HG03457 (cell line): Measurements from ENCODE around the gene ADIPOR2.
"Not testable (repeated sequence)": the region's sequence is repeated elsewhere in the genome, so short reads cannot be mapped to it uniquely, and the experiment has no call there.

Experiments used
- ATAC-seq: cut with Tn5 transposase; IDR thresholded peaks from one replicate; pipeline ENCODE4 v1.9.1; 2021; ENCODE audit warnings: moderate number of reproducible peaks; ENCODE audit not compliant: unreplicated experiment

The ADIPOR2 gene

GRCh38 chr12:1663440-1664132, 27.3 kb upstream of the ADIPOR2 start:
- ATAC-seq, result no peak

DNA sequence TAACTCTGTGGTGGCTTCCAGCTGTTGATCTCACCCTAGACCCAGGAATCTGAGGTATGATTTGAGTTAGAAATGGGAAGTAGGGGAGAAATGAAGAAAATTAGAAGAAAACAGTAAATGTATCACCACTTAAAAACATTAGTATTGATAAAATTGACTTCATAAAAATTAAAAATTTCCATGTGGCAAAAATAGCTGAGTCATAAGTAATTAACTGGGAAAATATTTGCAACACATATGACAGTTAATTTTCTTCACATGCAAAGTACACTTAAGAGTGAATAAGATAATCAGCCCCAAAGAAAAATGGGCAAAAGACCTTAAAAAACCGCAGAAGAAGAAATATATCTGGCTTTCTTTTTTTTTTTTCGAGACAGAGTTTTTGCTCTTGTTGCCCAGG, 25.5 kb upstream of the ADIPOR2 start:
- no peak for ATAC-seq

DNA sequence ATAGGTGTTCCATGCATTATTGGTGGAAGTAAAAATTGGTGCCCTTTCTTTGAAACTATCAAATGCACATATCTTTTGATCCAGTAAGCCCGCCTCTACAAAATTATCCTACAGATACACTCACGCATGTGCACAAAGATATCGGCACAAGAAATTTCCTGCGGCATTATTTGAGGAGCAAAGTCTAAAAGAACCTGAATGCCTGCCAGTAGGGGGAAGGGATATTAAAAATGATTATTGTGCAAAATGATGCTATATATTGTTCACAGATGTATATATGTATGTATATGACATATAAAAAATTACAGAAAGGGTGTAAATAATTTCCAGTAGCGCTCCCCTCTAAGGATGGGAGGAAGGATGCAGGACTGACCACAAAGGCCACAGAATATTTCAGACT, 24.7 kb upstream of the ADIPOR2 start:
- ATAC-seq, result no peak

- ATAC-seq, result no peak
Measured at GRCh38 chr12:1666685-1667162, 24.1 kb upstream of the ADIPOR2 start.

DNA sequence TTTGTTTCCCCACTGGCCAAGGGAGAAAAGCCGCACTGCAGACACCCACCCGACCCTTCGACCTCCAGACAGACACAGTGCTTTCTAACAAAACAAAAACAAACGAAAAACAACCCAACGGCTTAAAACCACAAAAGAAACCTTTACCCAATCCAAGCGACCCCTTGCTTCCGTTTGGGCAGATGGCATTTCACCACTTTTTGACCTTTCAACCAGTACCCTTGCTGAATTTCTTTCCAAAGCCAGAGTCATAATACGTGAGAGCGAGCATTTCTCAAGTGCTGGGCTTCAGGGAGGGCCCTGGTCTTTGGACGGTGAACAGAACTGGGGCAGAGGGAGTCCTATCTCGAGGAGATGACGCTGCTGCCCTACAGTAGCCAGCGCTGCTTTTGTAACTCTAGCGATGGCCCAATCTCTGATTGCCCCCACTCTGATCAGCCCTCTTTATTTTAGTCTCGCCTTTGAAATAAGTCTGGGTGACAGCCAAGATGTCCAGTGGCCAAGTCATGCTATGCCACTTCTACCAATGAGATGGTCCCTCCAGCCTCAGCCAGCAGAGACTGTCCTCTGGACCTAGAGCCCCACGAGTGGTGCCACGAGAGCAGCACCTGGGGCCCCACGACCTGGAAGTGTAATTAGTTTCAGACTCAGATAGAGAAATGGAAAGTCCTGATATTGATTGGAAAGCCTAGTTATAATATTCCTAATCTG, 21.9 kb upstream of the ADIPOR2 start:
- no peak for ATAC-seq

DNA sequence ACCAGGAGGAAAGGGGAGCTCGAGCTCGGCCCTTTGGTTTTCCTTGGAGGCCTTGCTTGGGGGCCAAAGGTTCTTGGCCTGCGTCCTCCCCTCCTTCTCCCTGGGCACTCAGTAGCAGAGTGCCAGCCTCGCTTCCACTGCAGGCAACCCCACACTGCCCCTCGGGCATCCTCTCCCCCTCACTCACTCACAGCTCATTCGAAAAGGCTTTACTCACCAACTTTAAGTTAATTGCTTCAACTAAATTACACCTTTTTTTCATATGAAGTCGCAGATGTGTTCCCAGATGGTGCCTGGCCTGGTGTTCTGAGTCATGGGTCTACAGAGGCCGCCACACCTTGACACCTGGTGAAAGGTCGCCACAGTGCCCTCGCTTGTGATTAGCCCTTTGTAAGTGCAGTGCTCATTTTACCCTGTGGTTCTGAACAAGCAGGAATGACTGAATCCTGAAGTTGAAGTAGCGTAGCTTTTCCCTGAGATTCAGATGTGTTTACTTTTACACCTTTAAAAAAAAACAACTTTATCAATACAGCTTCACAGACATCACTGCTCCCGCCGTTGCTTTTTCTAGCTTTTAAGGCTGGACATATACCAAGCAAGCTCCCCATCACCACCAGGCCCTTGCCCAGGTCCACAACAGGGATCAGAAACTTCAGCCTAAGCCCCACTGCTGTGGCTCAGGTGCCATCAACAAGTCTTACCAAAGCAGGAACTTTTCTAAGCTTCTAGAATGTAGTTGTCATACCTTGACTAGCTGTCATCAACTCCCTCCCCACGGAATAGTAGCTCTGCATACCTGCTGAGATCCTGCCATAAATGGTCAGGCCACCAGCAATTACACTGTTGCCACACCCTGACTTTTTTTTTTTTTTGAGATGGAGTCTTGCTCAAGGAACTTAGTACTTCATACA, 20.3 kb upstream of the ADIPOR2 start:
- no peak for ATAC-seq

DNA sequence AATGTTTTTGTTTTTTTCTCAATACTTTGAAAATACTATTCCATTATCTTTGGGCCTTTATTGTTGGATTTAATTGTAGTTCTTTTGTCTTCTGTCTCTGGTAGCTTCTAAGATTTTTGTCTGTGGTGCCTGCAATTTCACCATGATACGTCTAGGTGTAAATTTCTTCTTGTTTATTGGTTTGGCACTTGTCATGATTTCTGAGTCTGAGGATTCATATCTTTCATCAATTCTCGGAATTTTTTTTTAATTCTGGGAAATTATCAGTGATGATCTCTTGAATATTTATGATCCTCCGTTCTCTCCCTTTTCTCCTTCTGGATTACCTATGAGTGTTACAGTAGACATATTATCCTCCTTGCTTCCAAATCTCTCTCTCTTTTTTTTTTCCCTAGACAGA, 14.8 kb upstream of the ADIPOR2 start:
- no peak for ATAC-seq

- no peak for ATAC-seq
Measured at GRCh38 chr12:1680804-1681492, 9.9 kb upstream of the ADIPOR2 start.

GRCh38 chr12:1681493-1681807, 9.4 kb upstream of the ADIPOR2 start:
- ATAC-seq, result no peak

DNA sequence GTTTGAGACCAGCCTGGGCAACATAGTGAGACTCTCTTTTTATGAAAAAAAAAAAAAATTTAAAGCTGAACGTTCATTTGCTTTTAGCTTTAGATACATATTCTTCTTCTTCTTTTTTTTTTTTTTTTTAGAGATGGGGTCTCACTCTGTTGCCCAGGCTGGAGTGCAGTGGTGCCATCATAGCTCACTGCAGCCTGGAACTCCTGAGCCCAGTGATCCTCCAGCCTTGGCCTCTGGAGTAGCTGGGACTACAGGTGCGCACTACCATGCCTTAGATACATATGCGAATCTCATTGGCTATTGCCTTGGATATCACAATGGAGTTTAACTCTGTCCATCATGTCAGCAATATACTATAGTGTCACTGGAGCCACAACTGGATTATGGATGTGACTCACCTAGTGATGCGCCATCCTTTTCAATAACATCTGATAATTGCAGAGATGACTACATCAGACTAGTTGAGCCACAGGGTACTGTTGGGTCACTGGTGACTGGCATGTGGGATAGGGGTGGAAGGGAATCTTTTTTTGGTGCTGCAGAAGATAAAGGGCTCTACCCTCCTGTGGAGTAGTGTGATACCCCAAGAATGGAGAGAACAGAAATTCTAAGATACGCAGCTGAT, 2.7 kb upstream of the ADIPOR2 start:
- no peak for ATAC-seq

- peak; percentile 33 for ATAC-seq
Measured at GRCh38 chr12:1691123-1692007, 495 bp downstream of the ADIPOR2 start.

DNA sequence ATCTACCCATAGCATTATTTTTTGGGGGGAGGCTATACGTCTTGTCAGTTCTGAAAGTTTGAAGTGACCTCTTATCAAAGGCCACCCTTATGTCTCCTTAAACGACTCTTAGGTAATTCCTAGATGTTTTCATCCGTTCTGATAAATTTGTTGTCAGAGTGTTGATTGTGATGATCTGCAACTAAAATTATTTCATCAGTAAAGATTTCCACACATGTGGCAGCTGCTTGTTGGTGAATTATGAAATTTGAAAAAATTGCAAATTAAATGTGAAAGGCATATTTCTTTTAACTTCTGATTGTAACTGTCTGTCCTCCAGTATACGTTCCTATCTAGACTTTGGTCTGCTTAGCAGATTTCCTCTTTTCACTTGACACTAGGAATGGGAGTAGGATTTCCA, 1.4 kb downstream of the ADIPOR2 start:
- no peak for ATAC-seq

DNA sequence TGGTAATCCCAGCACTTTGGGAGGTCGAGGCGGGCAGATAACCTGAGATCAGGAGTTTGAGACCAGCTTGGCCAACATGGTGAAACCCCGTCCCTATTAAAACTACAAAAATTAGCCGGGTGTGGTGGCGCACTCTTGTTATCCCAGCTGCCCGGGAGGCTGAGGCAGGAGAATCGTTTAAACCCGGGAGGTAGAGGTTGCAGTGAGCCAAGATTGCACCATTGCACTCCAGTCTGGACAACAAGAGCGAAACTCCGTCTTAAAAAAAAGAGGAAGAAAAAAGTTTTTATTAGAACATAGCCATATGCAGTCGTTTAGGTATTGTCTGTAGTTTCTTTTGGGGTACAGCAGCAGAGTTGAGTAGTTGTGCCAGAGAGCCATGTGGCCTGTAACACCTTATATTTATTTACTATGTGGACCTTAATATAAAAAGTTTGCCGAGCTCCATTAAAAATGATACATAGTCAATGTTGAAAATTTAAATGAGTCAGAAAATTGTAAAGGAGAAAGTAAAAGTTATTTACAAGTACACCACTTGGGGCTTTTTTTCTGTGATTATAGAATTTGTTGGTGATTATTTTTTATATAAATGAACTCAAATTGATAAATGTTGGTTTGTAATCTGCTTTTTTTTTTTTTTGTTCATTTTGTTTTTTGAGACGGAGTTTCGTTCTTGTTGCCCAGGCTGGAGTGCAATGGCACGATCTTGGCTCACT, 2.2 kb downstream of the ADIPOR2 start:
- no peak for ATAC-seq

DNA sequence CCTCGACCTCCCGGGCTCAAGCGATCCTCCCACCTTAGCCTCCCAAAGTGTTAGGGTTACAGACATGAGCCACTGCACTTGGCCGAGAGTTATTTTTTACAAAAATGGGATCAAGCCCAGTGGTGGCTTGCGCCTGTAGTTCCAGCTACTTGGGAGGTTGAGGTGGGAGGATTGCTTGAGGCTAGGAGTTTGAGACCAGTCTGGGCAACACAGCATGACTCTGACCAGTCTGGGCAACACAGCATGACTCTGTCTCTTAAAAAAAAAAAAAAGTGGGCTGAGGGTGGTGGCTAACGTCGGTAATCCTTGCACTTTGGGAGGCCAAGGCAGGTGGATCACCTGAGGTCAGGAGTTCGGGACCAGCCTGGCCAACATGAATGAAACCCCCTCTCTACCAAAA, 4.2 kb downstream of the ADIPOR2 start:
- ATAC-seq, result not testable (repeated sequence)

GRCh38 chr12:1695886-1696670, 5.2 kb downstream of the ADIPOR2 start:
- no peak for ATAC-seq

- ATAC-seq, result no peak
Measured at GRCh38 chr12:1696800-1697199, 5.9 kb downstream of the ADIPOR2 start.

DNA sequence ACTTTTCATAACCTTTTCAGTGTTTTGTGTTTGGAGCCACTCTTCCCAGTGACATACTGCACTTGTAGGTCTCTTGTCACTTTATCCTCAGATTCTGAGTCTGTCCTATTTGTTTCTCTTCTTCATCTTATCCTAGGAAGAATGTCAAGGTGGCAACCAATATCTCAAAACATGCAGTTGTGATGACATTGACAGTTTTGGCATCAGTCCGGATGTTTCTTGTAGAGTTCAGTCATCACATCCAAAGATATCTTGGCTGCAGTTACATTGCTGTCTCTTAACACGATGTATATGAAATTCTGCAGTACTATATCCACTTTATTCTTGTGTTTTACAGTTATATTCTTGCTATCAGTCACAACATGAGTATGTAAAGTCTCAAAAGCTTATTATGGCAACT, 6.4 kb downstream of the ADIPOR2 start:
- no peak for ATAC-seq

DNA sequence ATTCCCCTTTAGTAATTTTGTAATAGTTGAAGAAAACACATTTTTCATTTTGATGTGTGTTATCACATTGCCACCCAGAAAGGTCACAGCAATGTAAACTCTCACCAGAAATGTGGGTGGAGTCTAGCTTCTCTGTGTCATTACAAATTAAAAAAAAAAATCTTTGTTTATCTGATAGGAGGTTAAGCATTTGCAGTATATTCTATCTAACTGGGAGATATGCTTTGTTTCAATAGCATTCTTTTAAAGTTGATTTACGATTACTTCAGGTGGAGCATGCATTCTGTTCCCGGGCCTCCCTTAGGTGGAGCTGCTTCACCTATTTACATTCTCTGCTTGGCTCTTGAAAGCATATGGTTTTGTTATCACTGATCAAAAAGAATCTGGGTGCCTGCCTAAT, 7.8 kb downstream of the ADIPOR2 start:
- no peak for ATAC-seq
